Liver (tissue), 3 donors: ENCODE measurements around the gene COPE.

Experiments
- CTCF ChIP-seq: fragments of 150-350 bp; IDR thresholded peaks from 2 replicates; pipeline ENCODE4 v1.5.1; 2017; ENCODE audit warnings: improper control_type of control experiment, low read depth, low read length; ENCODE audit not compliant: missing input control
- FOXA1 ChIP-seq: IDR thresholded peaks from 2 replicates; pipeline ENCODE4 v1.6.1; 2016; ENCODE audit warnings: antibody characterized with exemption
- GABPA ChIP-seq, 2 donors: IDR thresholded peaks in 1 of 2; conservative IDR thresholded peaks in 1 of 2; 2 replicates each; pipeline ENCODE4 v1.6.1; 2016; ENCODE audit warnings: antibody characterized with exemption in 2 of 2, mild to moderate bottlenecking in 1 of 2, moderate library complexity in 1 of 2
- SP1 ChIP-seq: IDR thresholded peaks from 2 replicates; pipeline ENCODE4 v1.6.1; 2018; ENCODE audit warnings: antibody characterized with exemption, mild to moderate bottlenecking
- YY1 ChIP-seq: IDR thresholded peaks from 2 replicates; pipeline ENCODE4 v1.6.1; 2016; ENCODE audit warnings: antibody characterized with exemption, mild to moderate bottlenecking
- ZBTB33 ChIP-seq: IDR thresholded peaks from 2 replicates; pipeline ENCODE4 v1.6.1; 2016; ENCODE audit warnings: antibody characterized with exemption
- donor health status: healthy.
- donor health status: healthy.

GRCh38 chr19:18948976-18949356 is 29.8 kb upstream of the COPE start:
- TF ChIP-seq SP1: no peak
- no peak for TF ChIP-seq CTCF
- TF ChIP-seq ZBTB33: no peak
- no peak for TF ChIP-seq GABPA (IDR thresholded peaks at IDR 0.05 in 1 of 2, conservative IDR thresholded peaks at IDR 0.05 in 1 of 2)
- TF ChIP-seq FOXA1: no peak
- TF ChIP-seq YY1: no peak
